NOMO-1 treated with dmso at 0.1 percent for 144 hours (cell line): ENCODE results near the gene RPL5.

Experiments
- DNase-seq: peaks from one replicate; lab custom pipeline; 2025; ENCODE audit not compliant: unreplicated experiment; lab: John Stamatoyannopoulos, UW

Gene RPL5

DNA sequence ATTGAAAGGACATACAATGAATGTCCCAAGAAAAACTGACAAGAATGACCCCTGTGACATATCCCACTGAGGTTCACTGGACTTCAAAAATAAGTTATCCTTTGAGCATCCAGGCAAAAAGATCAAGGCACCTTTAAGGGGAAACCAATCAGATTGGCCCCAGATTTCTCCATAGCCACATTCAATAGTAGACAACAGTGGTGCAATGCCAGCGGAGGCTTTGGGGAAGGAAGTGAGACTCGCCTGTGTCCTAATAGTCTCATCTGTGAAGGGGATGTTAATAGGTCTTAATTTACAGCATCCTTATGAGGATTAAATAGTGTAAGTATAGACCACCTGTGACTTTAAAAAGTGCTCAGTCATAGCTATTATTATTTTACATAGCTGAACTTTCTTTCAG, 21.5 kb downstream of the RPL5 start:
- peak; percentile 84 for DNase-seq

- no peak for DNase-seq
Observed at GRCh38 chr1:92854101-92854785, 22.4 kb downstream of the RPL5 start.

- DNase-seq = no peak
Observed at GRCh38 chr1:92855236-92855635, 23.4 kb downstream of the RPL5 start.

- no peak for DNase-seq
Observed at GRCh38 chr1:92857817-92858216, 26.0 kb downstream of the RPL5 start.

DNA sequence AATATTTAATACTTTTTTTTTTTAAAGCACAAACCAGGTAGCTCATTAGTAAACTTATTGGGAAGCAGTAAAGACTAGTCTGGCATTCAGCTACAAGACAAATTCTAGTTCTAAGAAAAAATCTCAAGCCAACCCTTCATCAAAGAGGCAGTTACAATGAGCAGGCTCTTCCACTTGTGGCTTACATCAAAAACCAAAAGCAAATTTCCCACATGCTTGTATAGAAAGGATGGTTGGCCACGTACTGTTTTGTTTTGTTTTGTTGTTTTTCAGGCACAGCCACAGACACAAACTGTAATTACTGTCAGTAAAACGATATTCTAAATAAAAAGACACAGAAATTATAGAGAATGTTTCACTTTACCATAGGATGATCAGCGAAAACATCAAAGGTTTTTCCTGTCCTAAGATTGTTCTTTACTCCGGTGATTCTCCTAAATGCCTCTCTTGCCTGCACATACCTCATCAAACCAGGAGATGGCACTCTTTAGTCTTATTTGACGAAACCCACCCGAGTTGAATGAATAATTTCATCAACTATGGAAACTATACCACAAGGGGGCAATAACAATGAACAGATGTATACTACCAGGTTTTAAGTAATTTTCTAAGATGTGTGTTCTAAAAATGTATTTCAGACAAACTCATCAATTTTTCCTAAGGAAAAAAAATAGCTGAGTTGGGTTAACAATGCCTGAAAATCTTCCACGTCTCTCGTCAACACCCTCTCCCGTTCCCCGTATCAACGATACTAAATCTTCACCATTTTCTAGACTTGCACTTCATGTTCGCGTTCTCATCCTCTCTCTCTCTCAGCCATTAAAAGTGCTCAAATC, 26.9 kb downstream of the RPL5 start:
- peak; percentile 42 for DNase-seq

DNA sequence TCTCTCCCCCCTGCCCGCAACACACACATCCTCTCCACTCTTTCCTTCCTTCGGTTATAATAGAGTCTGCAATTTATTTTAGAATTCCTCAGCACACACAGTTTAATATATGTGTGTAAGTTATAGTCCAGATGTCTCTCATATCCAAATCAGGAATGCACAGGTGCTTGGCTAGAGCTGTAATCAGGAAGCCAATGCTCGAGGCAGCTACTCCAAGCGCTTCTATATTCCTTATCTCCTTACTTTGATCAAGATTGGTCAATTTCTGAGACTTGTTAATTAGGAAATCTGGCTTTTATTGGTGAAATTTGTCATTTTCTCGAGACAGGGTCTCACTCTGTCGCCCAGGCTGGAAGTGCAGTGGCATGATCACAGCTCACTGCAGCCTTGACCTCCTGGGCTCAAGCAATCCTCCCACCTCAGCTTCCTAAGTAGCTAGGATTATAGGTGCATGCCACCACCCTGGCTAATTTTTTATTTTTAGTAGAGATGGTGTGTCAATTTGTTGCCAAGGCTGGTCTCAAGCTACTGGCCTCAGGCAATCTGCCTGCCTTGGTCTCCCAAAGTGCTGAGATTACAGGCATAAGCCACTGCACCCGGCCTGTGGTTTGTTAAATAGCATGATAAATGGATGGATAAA, 27.7 kb downstream of the RPL5 start:
- DNase-seq = no peak

- no peak for DNase-seq
Observed at GRCh38 chr1:92862605-92863004, 30.8 kb downstream of the RPL5 start.

DNA sequence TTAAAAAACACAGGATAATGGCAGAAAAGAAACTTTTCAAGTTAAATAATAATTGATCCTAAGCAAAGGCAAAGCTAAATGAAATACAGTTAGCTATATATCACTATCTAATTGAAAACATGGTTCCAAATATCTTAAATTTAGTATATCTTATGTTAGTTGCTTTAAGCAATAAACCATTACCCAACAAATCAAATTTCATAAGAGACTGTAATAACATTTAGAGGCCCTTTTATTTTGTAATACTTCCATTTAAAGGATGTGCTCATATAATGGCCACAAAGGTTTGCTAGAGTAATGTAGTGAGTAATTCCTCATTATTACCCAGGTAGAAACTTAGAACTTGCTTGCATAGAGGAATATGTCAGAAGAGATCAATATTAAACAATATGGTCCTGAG, 32.3 kb downstream of the RPL5 start:
- DNase-seq = no peak

DNA sequence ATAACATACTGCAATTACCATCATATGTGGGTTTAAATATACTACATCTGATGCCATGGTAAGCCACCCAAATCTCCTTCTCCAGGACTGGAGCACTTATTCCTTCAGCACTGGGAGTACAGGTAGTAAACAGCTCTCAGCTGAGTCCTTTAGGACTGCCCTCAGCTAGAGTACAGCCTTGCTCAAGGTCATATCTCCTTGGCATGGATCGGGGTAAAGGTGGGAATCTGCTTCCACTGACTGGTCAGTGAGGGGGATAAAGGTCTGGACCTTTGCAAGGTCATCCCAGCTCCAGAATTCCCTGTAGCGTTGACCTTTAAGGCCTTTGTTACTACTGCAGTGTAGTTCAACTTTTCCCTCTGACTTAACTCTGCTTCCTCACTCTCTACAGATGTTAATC, 38.8 kb downstream of the RPL5 start:
- DNase-seq = no peak

GRCh38 chr1:92872719-92873118, 40.9 kb downstream of the RPL5 start:
- DNase-seq = no peak

DNA sequence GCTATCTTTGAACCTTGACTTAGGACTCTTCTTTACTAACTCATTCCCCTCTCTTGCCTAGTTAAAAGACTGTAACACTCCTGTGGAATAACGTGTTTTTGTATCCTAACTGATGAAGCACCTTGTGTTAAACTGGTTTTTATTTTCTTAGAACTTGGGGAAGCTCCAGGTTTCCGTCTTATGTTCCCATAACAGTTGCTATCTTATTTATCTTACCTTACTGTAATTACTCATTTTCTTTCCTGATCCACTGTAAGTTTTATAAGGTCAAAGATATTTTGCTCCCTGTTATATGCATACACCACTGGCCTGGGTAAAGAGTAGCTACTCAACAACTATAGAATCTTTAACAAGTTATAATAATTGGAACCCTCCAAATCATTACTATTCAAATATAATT, 43.1 kb downstream of the RPL5 start:
- DNase-seq = no peak

GRCh38 chr1:92876351-92876750, 44.5 kb downstream of the RPL5 start:
- DNase-seq = no peak

DNA sequence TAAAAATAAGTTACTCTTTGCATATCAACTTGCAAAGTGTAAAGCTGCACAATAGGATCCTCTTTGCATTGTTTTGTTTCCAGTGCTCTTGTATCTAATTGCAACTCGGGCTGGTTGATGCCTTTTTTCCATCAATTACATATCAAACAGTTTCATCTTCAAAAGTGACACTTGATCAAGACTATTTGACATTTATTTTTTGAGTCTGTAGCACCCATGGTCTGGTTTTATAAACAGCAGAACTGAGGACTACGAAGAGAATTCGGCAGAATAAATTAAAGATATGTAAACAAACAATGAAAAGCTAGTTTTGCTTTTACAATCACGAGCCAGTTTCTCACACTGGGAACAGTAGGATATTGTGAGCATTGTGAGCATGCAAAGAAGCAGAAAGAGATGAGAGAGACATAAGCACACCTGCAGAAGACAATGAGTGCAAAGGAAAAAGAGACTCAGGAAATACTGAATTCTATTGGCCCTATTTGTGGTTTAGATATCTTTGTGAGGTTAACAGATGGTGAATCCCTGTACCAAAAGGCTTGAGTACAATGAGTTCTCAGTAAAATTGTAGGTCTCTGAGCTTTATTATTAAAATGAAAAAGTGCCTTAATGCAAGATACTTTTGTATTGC, 45.4 kb downstream of the RPL5 start:
- no peak for DNase-seq

DNA sequence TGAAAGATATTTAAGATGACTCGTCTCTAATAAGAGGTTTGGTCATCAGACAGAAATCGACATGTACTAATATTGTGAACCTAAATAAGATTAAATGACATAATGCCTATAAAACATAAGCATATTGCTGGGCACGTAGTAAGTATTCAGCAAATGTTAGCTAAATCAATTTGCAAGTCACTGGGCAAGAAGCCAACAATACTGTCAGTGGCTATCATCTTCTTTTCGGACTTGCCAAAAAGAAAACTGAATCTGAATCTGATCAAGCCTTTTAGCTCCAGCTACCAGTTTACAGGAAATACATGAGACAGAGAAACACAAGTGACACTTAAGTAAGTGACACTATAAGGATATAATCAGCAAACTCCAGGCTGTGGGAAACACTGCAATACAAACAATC, 46.0 kb downstream of the RPL5 start:
- DNase-seq = no peak

DNA sequence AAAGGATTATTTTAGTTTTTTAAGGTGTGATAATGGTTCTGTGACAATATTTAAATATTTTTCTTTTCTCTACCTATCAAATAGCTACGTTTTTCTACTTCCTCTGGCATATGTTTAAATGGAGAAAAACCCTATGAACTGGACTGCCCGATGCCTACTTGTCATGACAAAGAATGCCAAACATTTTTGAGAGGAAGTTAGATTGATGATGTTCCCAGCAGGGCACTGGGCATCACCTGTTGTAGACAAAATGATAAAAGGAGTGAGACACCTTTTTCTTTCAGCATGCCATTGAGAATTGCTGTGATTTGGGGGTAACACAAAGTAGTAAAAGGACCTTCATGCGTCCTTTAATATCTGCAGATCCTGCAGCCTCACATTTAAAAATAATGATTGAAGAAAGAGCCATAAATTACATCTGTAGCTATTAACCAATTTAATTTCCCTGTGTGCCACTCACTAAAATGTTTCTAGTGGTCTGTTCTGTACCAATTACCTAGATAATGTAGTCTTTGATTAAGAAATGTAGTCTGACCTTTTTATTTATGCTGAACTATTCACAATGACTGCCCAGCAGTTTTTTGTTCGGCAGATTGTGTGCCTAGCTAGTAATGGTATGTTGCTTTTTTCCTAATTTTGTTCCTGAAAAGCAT, 47.6 kb downstream of the RPL5 start:
- no peak for DNase-seq

DNA sequence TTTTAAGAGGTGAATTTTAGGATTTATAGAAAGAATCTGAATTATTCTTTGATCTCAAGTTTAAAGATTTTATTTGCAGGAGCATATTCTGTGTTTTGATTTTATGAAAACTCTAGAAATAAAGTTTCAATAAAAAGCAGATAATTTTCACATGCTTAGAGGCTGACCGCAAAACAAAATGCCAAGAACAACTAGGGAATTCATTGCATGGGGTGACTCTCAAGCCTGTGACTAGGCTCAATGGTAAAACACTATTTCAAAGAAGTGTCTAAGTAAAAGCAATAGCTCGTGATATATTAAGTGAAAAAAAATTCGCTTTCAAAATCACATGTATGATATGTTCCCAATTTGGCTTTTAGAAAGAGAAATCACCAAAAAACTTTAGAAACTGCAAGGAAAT, 49.6 kb downstream of the RPL5 start:
- DNase-seq = no peak

GRCh38 chr1:92882819-92883218, 51.0 kb downstream of the RPL5 start:
- DNase-seq = peak; percentile 33

DNA sequence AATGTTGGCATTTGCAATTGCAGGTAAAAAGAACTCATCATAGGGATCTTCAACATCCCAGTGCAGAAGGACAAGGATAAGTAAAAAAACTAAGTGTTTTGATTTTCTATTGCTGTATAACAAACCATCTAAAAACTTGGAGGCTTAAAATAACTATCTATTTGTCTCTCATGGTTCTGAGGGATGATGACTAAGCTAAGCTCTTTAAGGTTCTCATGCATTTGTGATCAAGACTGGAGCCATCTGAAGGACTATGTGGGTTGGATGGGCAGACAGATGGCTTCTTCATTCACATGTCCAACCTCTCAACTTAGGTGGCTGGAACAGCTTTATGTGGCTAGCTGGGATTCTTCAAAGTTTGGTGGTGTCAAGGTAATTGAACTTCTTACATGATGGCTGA, 51.5 kb downstream of the RPL5 start:
- DNase-seq = no peak

DNA sequence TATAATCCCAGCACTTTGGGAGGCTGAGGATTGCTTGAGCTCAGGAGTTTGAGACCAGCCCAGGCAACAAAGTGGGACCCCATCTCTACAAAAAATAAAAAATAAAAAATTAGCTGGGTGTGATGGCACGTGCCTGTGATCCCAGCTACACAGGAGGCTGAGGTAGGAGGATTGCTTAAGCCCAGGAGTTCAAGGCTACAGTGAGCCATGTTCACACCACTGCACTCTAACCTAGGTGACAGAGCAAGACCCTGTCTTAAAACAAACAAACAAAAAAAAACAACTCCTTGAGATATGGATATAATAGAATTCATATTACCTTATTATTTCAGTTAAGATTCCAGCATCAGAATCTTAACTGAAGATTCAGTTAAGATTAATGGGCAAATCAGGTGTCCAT, 52.4 kb downstream of the RPL5 start:
- DNase-seq = no peak

GRCh38 chr1:92886886-92887419, 55.1 kb downstream of the RPL5 start:
- DNase-seq = no peak

GRCh38 chr1:92887465-92887864, 55.6 kb downstream of the RPL5 start:
- DNase-seq = no peak
